HG03378 (cell line): Measurements from ENCODE around the gene GOLGA7B.
"Not testable (repeated sequence)": the region's sequence is repeated elsewhere in the genome, so short reads cannot be mapped to it uniquely, and the experiment has no call there.

Experiments
- ATAC-seq: cut with Tn5 transposase; IDR thresholded peaks from one replicate; pipeline ENCODE4 v1.9.1; 2021; ENCODE audit warnings: mild to moderate bottlenecking, moderate library complexity; ENCODE audit not compliant: unreplicated experiment

The GOLGA7B gene

GRCh38 chr10:97830064-97830463 is 19.6 kb upstream of the GOLGA7B start:
- no peak for ATAC-seq

- ATAC-seq, result no peak
Observed at GRCh38 chr10:97831259-97831658, 18.4 kb upstream of the GOLGA7B start.

- ATAC-seq, result no peak
Observed at GRCh38 chr10:97836446-97836845, 13.2 kb upstream of the GOLGA7B start.

- ATAC-seq, result no peak
Observed at GRCh38 chr10:97838091-97838490, 11.6 kb upstream of the GOLGA7B start.

- not testable (repeated sequence) for ATAC-seq
Observed at GRCh38 chr10:97841166-97841565, 8.5 kb upstream of the GOLGA7B start.

GRCh38 chr10:97842114-97842513 is 7.5 kb upstream of the GOLGA7B start:
- ATAC-seq, result not testable (repeated sequence)

- ATAC-seq, result no peak
Observed at GRCh38 chr10:97842656-97843280, 6.9 kb upstream of the GOLGA7B start.

- ATAC-seq, result no peak
Observed at GRCh38 chr10:97843281-97843671, 6.4 kb upstream of the GOLGA7B start.

- not testable (repeated sequence) for ATAC-seq
Observed at GRCh38 chr10:97843972-97844371, 5.7 kb upstream of the GOLGA7B start.

GRCh38 chr10:97844678-97845077 is 5.0 kb upstream of the GOLGA7B start:
- no peak for ATAC-seq

GRCh38 chr10:97849103-97849686 is 448 bp upstream of the GOLGA7B start:
- no peak for ATAC-seq

- ATAC-seq, result no peak
Observed at GRCh38 chr10:97850446-97850845, 803 bp downstream of the GOLGA7B start.

GRCh38 chr10:97851341-97852001 is 1.8 kb downstream of the GOLGA7B start:
- ATAC-seq, result no peak

GRCh38 chr10:97852277-97852676 is 2.6 kb downstream of the GOLGA7B start:
- ATAC-seq, result no peak

- ATAC-seq, result no peak
Observed at GRCh38 chr10:97852840-97853405, 3.3 kb downstream of the GOLGA7B start.

- ATAC-seq, result no peak
Observed at GRCh38 chr10:97854743-97855142, 5.1 kb downstream of the GOLGA7B start.

GRCh38 chr10:97858001-97858439 is 8.4 kb downstream of the GOLGA7B start:
- no peak for ATAC-seq

GRCh38 chr10:97861097-97861750 is 11.6 kb downstream of the GOLGA7B start:
- no peak for ATAC-seq

- ATAC-seq, result no peak
Observed at GRCh38 chr10:97861924-97862323, 12.3 kb downstream of the GOLGA7B start.

GRCh38 chr10:97863808-97864207 is 14.2 kb downstream of the GOLGA7B start:
- no peak for ATAC-seq

- no peak for ATAC-seq
Observed at GRCh38 chr10:97865488-97865887, 15.8 kb downstream of the GOLGA7B start.
